ELR (cell line): Measurements from ENCODE around the gene ZDHHC7.

Experiments
- DNase-seq: peaks from one replicate; pipeline ENCODE4 v3.0.0-alpha.2; 2015; ENCODE audit warnings: low read depth

The ZDHHC7 gene

GRCh38 chr16:85018529-85019236 lies 7.3 kb upstream of the ZDHHC7 start:
- no peak for DNase-seq

- DNase-seq = no peak
These were observed 6.3 kb upstream of the ZDHHC7 start for GRCh38 chr16:85017633-85018032.

- peak; percentile 25 for DNase-seq
These were observed 5.8 kb upstream of the ZDHHC7 start for GRCh38 chr16:85017151-85017550.

- DNase-seq = no peak
These were observed 4.3 kb upstream of the ZDHHC7 start for GRCh38 chr16:85015481-85016187.

- no peak for DNase-seq
These were observed 3.0 kb upstream of the ZDHHC7 start for GRCh38 chr16:85014311-85014710.

- no peak for DNase-seq
These were observed 530 bp upstream of the ZDHHC7 start for GRCh38 chr16:85011846-85012284.

GRCh38 chr16:85010446-85010930 lies 847 bp downstream of the ZDHHC7 start:
- DNase-seq = no peak

GRCh38 chr16:85008271-85008670 lies 3.1 kb downstream of the ZDHHC7 start:
- no peak for DNase-seq

- no peak for DNase-seq
These were observed 3.7 kb downstream of the ZDHHC7 start for GRCh38 chr16:85007496-85008214.

GRCh38 chr16:85006639-85007038 lies 4.7 kb downstream of the ZDHHC7 start:
- DNase-seq = no peak

- peak; percentile 87 for DNase-seq
These were observed 5.9 kb downstream of the ZDHHC7 start for GRCh38 chr16:85005285-85006069.

- DNase-seq = peak; percentile 96
These were observed 6.6 kb downstream of the ZDHHC7 start for GRCh38 chr16:85004587-85005205.

GRCh38 chr16:85003725-85004586 lies 7.4 kb downstream of the ZDHHC7 start:
- no peak for DNase-seq

GRCh38 chr16:85003076-85003475 lies 8.3 kb downstream of the ZDHHC7 start:
- no peak for DNase-seq

- DNase-seq = no peak
These were observed 8.7 kb downstream of the ZDHHC7 start for GRCh38 chr16:85002608-85003007.

GRCh38 chr16:85002099-85002541 lies 9.2 kb downstream of the ZDHHC7 start:
- no peak for DNase-seq

- DNase-seq = no peak
These were observed 11.4 kb downstream of the ZDHHC7 start for GRCh38 chr16:84999857-85000480.

- DNase-seq = peak; percentile 61
These were observed 12.1 kb downstream of the ZDHHC7 start for GRCh38 chr16:84999200-84999599.

- DNase-seq = no peak
These were observed 15.0 kb downstream of the ZDHHC7 start for GRCh38 chr16:84996365-84996764.

- DNase-seq = no peak
These were observed 15.7 kb downstream of the ZDHHC7 start for GRCh38 chr16:84995663-84996062.
